Stimulated activated CD4-positive, alpha-beta T cell treated with anti-CD3 and anti-CD28 coated beads, Interleukin-2, amount 100 ng/mL, for 4 hours (primary cell): Measurements from ENCODE around the gene ARNT2.

Experiments used
- DNase-seq: peaks from one replicate; pipeline ENCODE4 v3.0.0-alpha.2; 2020; ENCODE audit warnings: low read depth

Gene ARNT2

GRCh38 chr15:80576519-80577090 is 172.4 kb downstream of the ARNT2 start:
- DNase-seq = no peak

GRCh38 chr15:80577552-80578205 is 173.5 kb downstream of the ARNT2 start:
- DNase-seq = no peak

DNA sequence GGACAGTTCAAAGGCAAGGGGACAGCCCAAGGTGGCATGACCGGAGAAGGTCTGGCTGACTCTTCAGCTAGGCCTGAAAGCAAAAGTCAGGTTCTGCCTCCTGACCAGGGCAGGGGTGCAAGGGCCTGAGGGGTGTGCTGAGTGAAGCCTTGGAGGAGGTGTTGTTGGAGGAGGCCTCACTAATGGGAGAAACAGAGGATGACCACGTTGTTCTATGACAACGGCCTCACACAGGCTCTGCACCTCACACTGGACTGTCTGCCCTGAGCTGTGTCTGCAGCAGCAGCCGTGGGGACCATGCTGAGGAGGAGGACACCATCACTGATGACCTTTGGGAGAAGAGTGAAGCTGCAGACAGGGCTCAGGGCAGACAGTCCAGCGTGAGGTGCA is 174.0 kb downstream of the ARNT2 start:
- no peak for DNase-seq

DNA sequence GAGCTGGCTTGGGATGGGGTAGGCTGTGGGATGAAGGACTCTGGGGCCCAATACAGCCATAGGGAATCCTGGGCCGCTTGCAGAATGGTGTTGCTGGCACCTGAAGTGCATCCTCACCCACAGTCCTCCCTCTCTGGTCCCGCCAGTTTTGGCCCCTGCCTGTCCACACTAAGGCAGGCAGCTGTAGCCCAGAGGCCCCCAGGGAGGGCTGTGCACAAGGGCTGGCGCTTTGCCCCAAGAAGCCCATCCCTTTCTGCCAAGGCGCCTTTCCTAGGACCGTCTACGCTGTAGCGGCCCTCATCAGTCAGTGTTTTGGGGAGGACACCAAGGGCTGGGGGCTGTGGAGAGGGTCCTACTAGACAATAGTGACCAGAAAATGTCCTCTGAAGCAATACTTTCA is 174.7 kb downstream of the ARNT2 start:
- no peak for DNase-seq

DNA sequence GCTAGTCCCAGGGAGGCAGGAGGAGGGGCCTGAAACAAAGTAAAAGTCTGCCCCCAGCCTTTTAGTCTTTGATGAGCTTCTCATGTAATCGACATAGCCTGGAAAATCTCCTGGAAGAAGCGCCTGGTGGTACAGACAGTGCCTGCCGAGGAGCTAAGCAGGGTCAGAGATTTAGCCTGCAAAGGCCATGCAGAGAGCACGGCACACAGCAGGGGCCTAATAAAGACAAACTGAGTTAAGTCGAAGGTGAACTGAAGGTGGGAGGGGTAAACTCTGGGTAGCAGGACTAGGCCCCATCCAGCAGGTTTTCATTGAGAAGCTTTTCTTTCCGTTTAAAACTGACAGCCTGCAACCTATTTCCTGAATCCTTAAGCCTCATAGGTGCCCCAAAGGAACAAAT is 175.4 kb downstream of the ARNT2 start:
- DNase-seq = no peak

- no peak for DNase-seq
These were observed 175.9 kb downstream of the ARNT2 start for GRCh38 chr15:80580106-80580505.

- DNase-seq = no peak
These were observed 176.5 kb downstream of the ARNT2 start for GRCh38 chr15:80580536-80581260.

DNA sequence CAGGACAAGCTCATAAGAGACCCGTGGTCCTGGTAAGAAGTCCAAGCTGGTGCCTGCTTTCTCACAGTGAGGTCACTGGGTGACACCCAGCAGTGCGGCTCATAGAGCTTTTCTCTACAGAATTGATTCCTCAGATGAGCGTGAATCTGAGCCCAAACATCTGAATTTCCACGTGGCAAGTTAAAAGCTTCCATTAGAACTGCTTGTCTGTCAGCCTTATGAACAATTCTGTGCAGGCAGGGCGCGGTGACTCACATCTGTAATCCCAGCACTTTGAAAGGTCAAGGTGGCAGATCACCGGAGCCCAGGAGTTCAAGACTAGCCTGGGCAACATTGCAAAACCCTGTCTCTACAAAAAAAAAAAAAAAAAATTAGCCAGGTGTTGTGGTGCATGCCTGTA is 177.8 kb downstream of the ARNT2 start:
- DNase-seq = no peak

GRCh38 chr15:80582816-80583423 is 178.7 kb downstream of the ARNT2 start:
- no peak for DNase-seq

GRCh38 chr15:80584561-80584964 is 180.4 kb downstream of the ARNT2 start:
- DNase-seq = no peak

- DNase-seq = no peak
These were observed 180.9 kb downstream of the ARNT2 start for GRCh38 chr15:80584973-80585525.

- no peak for DNase-seq
These were observed 181.4 kb downstream of the ARNT2 start for GRCh38 chr15:80585544-80586018.

DNA sequence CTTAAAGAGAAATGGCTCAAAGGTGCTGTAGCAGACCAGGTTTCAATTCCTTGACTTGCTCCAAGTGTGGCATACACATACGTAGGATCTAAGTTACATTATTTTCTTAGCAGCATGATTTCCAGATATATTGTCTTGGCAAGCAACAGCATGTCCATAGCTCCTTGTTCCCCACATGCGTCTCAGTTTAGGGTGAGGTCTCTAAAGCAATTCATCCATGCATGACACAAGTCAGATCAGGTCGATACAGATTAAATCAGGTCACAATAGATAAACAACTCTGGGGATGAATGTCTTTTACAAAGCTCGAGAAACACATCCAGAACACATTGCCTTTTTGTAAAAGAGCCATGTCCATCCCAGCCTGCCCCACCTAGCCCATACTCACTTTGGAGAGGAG is 182.0 kb downstream of the ARNT2 start:
- DNase-seq = no peak

GRCh38 chr15:80587007-80587406 is 182.8 kb downstream of the ARNT2 start:
- DNase-seq = no peak

GRCh38 chr15:80587816-80588456 is 183.8 kb downstream of the ARNT2 start:
- no peak for DNase-seq

- DNase-seq = no peak
These were observed 184.6 kb downstream of the ARNT2 start for GRCh38 chr15:80588801-80589200.

DNA sequence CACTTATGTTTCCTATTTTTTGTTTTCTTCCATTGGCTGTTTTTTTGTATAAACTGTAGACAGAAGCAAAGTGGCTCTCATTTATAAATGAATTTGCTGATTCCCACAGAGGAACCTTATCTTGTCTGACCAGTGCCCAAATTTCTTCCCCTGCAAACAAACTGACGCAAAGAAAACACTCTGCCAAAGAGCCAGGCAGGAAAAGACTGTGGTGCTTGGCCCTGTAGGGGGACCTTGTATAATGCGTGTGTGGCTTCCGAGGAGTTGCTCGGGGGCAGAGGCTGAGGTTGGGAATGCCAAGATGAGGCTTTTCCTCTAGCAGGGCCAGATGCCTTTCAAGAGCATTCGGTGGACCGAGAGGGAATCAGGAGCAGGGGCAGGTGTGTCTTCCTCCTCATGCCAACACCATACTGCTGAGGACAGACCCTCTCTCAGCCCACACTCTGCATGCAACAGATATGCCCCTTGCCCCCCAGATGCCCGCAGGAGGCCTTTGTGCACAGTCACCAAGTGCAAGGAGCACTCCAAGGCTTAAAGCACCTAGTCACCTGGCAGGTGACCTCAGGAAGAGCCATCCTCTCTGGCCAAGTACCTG is 186.7 kb downstream of the ARNT2 start:
- no peak for DNase-seq

- DNase-seq = no peak
These were observed 187.3 kb downstream of the ARNT2 start for GRCh38 chr15:80591471-80591870.

DNA sequence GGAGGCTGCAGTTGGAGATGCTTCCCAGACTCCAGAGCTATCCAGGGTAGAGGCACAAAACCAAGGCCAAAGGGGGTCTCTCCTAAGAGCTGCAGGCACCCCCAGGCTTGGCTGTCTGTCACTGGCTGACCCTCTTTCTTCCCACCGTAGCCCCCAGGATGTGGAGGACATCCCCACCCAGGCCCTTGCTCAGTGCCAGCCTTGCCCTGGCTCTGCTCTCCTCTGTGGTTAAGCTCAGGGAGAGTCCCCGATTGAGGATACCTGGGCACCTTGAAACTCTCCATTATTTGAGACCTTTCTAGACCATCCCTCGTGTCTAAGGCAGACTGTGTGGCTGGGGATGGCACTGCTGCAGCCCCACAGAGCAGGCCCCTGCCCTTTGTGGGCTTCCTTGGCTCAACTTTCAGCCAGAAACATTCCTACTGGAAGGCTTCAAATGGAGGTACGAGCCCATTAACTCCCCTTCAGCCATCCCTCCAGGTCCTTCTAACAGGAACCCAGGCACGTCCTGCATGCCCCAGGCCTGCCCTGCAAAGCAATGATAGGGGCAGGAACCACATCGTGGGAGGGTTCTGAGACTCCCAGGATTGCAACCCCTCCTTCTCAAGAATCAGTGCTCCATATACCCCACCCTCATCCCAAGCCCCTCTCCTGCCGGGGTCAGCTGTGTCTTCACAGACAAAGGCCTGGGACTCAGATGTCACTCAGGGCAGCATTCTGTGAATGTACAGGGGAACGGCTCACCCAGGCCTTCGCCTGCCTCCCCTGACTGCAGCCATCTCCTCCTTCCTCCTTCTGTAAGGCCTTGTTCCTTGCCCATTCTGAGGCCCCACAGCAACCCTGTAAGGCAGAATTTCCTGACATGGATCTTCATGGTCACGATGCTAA is 188.0 kb downstream of the ARNT2 start:
- no peak for DNase-seq

DNA sequence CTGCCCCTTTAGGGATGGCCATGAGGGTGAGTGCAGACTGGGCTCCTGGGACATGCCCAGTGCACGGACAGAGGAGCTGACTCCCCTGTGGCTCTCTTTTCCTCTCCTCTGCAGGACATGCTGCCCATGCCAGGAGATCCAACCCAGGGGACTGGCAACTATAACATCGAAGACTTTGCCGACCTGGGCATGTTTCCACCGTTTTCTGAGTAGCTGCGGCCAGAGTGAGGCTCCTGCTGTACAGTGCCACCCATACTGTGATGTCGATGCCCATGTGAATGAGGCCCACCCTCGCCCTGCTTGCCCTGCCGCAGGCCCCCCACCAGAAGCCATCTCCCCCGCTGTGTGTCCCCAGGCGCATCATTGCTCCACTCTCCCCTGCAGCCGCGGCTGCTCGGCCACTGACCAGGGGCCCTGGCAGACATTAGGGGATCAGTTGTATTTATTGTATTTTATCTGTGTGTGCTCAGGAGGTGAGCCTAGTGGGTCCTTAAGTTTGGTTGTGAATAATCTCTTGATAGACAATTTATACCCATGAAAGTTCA is 189.4 kb downstream of the ARNT2 start:
- no peak for DNase-seq
